ENCODE data around the gene ALG14.

ALG14 gene

DNA sequence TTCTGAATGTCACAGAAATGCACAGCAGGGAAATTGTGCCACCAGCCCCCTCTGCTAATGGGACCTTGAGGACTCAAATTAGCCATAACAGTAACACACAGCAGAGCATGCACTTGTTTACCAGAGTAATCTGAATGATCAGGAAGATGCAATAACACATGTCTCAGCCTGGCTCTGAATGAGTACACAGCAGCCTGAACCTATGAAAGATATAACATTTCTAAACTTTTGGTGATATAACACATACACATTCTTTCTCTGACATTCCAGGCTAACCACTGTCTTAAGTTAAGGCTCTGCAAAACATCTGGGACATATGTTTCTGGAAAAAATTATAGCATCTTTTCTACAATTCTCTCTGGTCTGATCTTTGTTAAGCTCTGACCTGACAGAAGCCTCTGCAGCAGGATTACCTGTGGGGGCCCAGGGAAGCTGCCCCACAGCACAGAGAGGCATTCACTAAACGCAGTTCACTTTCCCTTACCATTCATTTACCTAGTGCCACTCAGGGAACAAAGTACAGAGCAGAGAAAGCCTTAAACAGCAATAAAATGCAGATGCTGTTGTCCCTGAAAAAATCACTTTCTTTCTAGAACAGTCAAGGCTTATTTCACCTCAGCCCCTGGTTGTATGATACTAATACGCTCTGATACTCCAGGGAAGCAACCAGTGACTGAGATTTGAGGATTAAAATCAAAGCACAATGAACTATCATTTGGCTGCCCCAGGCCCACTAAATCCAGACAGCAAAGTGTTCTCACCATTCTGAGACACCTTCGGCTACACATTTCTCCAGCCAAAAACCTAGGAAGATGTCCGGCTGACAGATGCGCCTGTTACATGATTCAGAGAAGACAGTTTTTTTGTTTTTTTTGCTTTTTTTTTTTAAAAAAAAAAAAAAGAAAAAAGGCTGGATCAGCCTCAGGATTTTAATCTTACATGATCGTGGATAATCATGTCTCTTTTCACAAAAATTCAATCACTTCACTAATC is 91.9 kb downstream of the ALG14 start:
- H3K9me3 ChIP-seq: no peaks in the 10 kb centered on the region
- no peaks in the 10 kb centered on the region for H3K36me3 ChIP-seq
- no peak overlapping the region for H3K27ac ChIP-seq
- no peaks in the 10 kb centered on the region for H3K27me3 ChIP-seq
- no peak overlapping the region for H3K4me3 ChIP-seq (ENCODE audit: low read depth in 1 of 2, low read length in 1 of 2)
- no peaks in the 10 kb centered on the region for H3K4me1 ChIP-seq (ENCODE audit: control insufficient read depth in 1 of 2, insufficient read depth in 1 of 2, low read depth in 1 of 2, low read length in 1 of 2)
- TF ChIP-seq, protein P1, sequence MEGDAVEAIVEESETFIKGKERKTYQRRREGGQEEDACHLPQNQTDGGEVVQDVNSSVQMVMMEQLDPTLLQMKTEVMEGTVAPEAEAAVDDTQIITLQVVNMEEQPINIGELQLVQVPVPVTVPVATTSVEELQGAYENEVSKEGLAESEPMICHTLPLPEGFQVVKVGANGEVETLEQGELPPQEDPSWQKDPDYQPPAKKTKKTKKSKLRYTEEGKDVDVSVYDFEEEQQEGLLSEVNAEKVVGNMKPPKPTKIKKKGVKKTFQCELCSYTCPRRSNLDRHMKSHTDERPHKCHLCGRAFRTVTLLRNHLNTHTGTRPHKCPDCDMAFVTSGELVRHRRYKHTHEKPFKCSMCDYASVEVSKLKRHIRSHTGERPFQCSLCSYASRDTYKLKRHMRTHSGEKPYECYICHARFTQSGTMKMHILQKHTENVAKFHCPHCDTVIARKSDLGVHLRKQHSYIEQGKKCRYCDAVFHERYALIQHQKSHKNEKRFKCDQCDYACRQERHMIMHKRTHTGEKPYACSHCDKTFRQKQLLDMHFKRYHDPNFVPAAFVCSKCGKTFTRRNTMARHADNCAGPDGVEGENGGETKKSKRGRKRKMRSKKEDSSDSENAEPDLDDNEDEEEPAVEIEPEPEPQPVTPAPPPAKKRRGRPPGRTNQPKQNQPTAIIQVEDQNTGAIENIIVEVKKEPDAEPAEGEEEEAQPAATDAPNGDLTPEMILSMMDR (IDR thresholded peaks at IDR 0.05): no peak

GRCh38 chr1:94979656-94980581 is 92.8 kb downstream of the ALG14 start:
- Histone ChIP-seq H3K4me1 (ENCODE audit: control insufficient read depth in 1 of 2, insufficient read depth in 1 of 2, low read depth in 1 of 2, low read length in 1 of 2) (no peaks in the 10 kb centered on the region), H3K36me3 (no peaks in the 10 kb centered on the region), H3K27ac (no peak overlapping the region)

DNA sequence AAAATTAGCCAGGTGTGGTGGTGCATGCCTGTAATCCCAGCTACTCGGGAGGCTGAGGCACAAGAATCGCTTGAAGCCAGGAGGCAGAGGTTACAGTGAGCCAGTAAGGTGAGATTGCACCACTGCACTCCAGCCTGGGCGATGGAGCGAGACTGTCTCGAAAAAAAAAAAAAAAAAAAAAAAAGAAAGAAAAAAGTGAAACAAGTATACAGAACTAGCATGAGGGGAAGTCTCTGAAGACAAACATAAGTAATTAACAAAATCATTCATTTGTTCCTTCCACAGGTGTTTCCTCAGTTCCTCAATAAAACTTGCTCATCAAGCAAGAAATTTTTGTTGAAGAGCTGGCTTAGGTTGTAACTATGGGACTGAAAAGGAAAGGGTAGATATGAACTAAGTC is 93.6 kb downstream of the ALG14 start:
- no peaks in the 10 kb centered on the region for H3K27me3 ChIP-seq
- H3K9me3 ChIP-seq: no peaks in the 10 kb centered on the region
- H3K27ac ChIP-seq: no peak overlapping the region
- no peaks in the 10 kb centered on the region for H3K4me1 ChIP-seq (ENCODE audit: control insufficient read depth in 1 of 2, insufficient read depth in 1 of 2, low read depth in 1 of 2, low read length in 1 of 2)
- TF ChIP-seq, protein P1 (IDR thresholded peaks at IDR 0.05): no peak
- no peak overlapping the region for H3K4me3 ChIP-seq (ENCODE audit: low read depth in 1 of 2, low read length in 1 of 2)
- no peaks in the 10 kb centered on the region for H3K36me3 ChIP-seq

More at GRCh38 chr1:94979656-94980581, 92.8 kb downstream of the ALG14 start:
- no peaks in the 10 kb centered on the region for H3K9me3 ChIP-seq
- H3K27me3 ChIP-seq: no peaks in the 10 kb centered on the region
- H3K4me3 ChIP-seq (ENCODE audit: low read depth in 1 of 2, low read length in 1 of 2): no peak overlapping the region
- TF ChIP-seq, protein P1 (IDR thresholded peaks at IDR 0.05): no peak

GRCh38 chr1:94978401-94978800 is 94.3 kb downstream of the ALG14 start:
- H3K4me1 ChIP-seq (ENCODE audit: control insufficient read depth in 1 of 2, insufficient read depth in 1 of 2, low read depth in 1 of 2, low read length in 1 of 2): no peaks in the 10 kb centered on the region
- no peaks in the 10 kb centered on the region for H3K27me3 ChIP-seq
- no peaks in the 10 kb centered on the region for H3K9me3 ChIP-seq

DNA sequence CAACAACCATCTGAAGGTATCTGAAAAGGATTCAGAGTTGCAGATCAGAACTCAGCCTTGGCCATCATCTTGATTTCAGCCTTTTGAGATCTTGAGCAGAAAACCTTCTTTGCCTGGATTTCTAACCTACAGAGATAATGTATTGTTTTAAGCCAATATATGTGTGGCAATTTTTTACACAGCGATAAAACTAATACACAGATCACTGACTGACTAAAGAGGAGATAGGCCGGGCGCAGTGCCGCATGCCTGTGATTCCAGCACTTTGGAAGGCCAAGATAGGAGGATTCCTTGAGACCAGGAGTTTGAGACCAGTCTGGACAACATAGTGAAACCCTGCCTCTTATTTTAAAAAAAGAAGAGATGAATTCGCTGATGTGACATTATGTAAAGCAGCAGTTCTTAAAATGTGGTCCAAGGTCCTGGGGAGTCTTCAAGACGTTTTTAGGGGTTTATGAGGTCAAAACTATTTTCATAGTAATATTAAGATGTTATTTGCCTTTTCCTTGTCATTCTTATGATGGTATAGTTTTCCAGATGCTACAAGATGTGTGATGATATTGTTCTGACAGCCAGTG is 95.7 kb downstream of the ALG14 start:
- no peak overlapping the region for H3K27ac ChIP-seq
- TF ChIP-seq, protein P1 (IDR thresholded peaks at IDR 0.05): no peak
- H3K27me3 ChIP-seq: no peaks in the 10 kb centered on the region
- H3K36me3 ChIP-seq: no peaks in the 10 kb centered on the region
- no peaks in the 10 kb centered on the region for H3K4me1 ChIP-seq (ENCODE audit: control insufficient read depth in 1 of 2, insufficient read depth in 1 of 2, low read depth in 1 of 2, low read length in 1 of 2)
- H3K9me3 ChIP-seq: no peaks in the 10 kb centered on the region
- no peak overlapping the region for H3K4me3 ChIP-seq (ENCODE audit: low read depth in 1 of 2, low read length in 1 of 2)

More at GRCh38 chr1:94978401-94978800, 94.3 kb downstream of the ALG14 start:
- H3K4me3 ChIP-seq (ENCODE audit: low read depth in 1 of 2, low read length in 1 of 2): no peak overlapping the region
- no peak overlapping the region for H3K27ac ChIP-seq
- TF ChIP-seq, protein P1 (IDR thresholded peaks at IDR 0.05): no peak
- no peaks in the 10 kb centered on the region for H3K36me3 ChIP-seq
